Transverse colon (tissue), 4 donors: ENCODE measurements around the gene PHAX. TPM values are rescaled to one million over a fixed set of nuclear protein-coding genes. Genes with fewer than 3 reads are reported as not detected.

Source experiments
- DNase-seq: peaks from one replicate; pipeline ENCODE4 v3.0.0-alpha.2; 2019
- H3K27ac ChIP-seq, 4 donors: fragments of 200-600 bp; sonication (generic); 2 replicates each; pipeline ENCODE4 v1.5.1; 2016 to 2018; ENCODE audit warnings: inconsistent platforms in 4 of 4
- H3K27me3 ChIP-seq: fragments of 200-600 bp; sonication (generic); 2 replicates; pipeline ENCODE4 v1.5.1; 2017; ENCODE audit warnings: inconsistent platforms
- H3K36me3 ChIP-seq, 4 donors: fragments of 200-600 bp; sonication (generic); 2 replicates each; pipeline ENCODE4 v1.5.1; 2017 to 2019; ENCODE audit warnings: inconsistent platforms in 4 of 4
- H3K4me1 ChIP-seq, 4 donors: fragments of 200-600 bp; sonication (generic); 2 replicates each; pipeline ENCODE4 v1.5.1; 2017 to 2020; ENCODE audit warnings: inconsistent platforms in 4 of 4
- H3K4me3 ChIP-seq, 4 donors: fragments of 200-600 bp; sonication (generic); 1 replicate in 1 of 4; 2 replicates in 3 of 4; pipeline versions ENCODE4 v1.5.1 to v1.6.1; 2017 to 2019; ENCODE audit warnings: inconsistent platforms in 4 of 4
- H3K9me3 ChIP-seq, 2 donors: fragments of 200-600 bp; sonication (generic); 2 replicates each; pipeline ENCODE4 v1.5.1; 2017 to 2019; ENCODE audit warnings: inconsistent platforms in 2 of 2
- CTCF ChIP-seq, 5 experiments: fragments of 200-600 bp in 3 of 5; fragments of 450-650 bp in 2 of 5; sonication (generic) in 3 of 5; IDR thresholded peaks; 1 replicate in 2 of 5; 2 replicates in 3 of 5; pipeline ENCODE4 v1.5.1; 2016 to 2017; ENCODE audit warnings: antibody characterized with exemption in 5 of 5, inconsistent platforms in 3 of 5, mild to moderate bottlenecking in 2 of 5, moderate library complexity in 1 of 5
- EP300 ChIP-seq: sonication (generic); formaldehyde crosslinking; IDR thresholded peaks from one replicate; pipeline ENCODE4 v1.6.1; 2017; ENCODE audit warnings: antibody characterized with exemption, low read depth
- POLR2A ChIP-seq: fragments of 450-650 bp; IDR thresholded peaks from one replicate; pipeline ENCODE4 v1.6.1; 2016; ENCODE audit warnings: antibody characterized with exemption, mild to moderate bottlenecking, moderate library complexity
- POLR2AphosphoS5 ChIP-seq, 3 donors: sonication (generic); formaldehyde crosslinking; IDR thresholded peaks; one replicate each; pipeline ENCODE4 v1.6.1; 2016; ENCODE audit warnings: antibody characterized with exemption in 3 of 3
- WGBS, 2 donors: methylation state at CpG; one replicate each; pipeline ENCODE4 v1.1.5; 2018; ENCODE audit warnings: low coverage in 1 of 2; 5-methylcytosine and 5-hydroxymethylcytosine counted together
- in situ Hi-C, 4 donors: fragments of 200-750 bp; cut with MboI; loops; one replicate each; pipeline versions ENCODE4 v1.15.0 to v1.15.1; 2017; ENCODE audit warnings: low sequenced_read_pairs in 3 of 4, low pct_ligation_motif_present in 1 of 4, low pct_unique_long_range_greater_than_20kb in 1 of 4
- intact Hi-C: fragments of 100-400 bp; cut with DNase I; formaldehyde crosslinking; loops from one replicate; pipeline ENCODE4 v1.15.1; 2023; ENCODE audit warnings: low total_unique reads
- small RNA-seq, 4 donors: library from RNA; depleted of rRNA; stranded (forward); fragments of <200 nt; gene quantifications; one replicate each; pipeline ENCODE3, GENCODE V24; 2016
- total RNA-seq, 4 donors: library from RNA; depleted of rRNA; stranded (reverse); fragments of >200 nt; gene quantifications; one replicate each; pipeline ENCODE4 v1.1.0, GENCODE V29; 2016

PHAX gene
- total RNA-seq, 4 donors from 2014 or later: 6.7 to 55.3 (median 49.2) TPM

DNA sequence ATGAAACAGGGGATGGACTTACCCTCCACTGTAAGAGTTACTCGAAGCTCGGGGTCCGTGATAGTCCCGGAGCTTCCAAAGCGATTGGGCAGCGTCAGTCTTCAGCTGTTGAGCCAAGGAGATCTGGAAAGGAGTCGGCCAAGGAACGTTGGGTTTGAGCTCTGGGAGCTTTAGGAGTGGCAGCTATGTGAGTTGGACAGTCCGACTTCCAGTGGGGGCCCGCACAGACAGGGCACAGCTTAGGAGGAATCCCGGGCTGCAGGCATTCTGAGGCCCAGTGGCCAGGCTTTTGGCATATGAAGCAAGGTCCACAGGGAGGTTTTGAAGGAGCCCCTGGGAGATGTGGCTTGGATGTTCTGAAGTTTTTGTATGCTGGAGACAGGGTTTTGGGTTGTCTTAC, 72.7 kb downstream of the PHAX start:
- Histone ChIP-seq H3K4me3 (peak overlapping the region in 2 of 4 donors; percentile 24 to 45), H3K36me3 (no peaks in the 10 kb centered on the region), H3K27ac (peak overlapping the region; percentile 71 to 83 (median 74)), H3K4me1 (peaks cover 0 to 21% (median 8%) of the 10 kb centered on the region in 4 donors), H3K9me3 (peaks cover 0 to 7% of the 10 kb centered on the region in 2 donors), H3K27me3 (no peaks in the 10 kb centered on the region)
- in situ Hi-C loops: loop anchor here in 3 of 4 donors (10.0 to 25.0 kb wide), 3 partner anchors 114 to 639 kb away; partner anchors contain the start of gene LMNB1 (in 1 of the 3)
- intact Hi-C loops: no loop called here
- WGBS, 2 donors: 48% methylated on average over 11 of the region's 11 CpGs; no CpG with 5 or more reads in 1 of the 2 donors
- DNase-seq: peak; percentile 28
- TF ChIP-seq EP300 (no peak), POLR2A (no peak), CTCF (IDR thresholded peaks at IDR 0.05) (no peak), POLR2AphosphoS5 (IDR thresholded peaks at IDR 0.05) (no peak)

DNA sequence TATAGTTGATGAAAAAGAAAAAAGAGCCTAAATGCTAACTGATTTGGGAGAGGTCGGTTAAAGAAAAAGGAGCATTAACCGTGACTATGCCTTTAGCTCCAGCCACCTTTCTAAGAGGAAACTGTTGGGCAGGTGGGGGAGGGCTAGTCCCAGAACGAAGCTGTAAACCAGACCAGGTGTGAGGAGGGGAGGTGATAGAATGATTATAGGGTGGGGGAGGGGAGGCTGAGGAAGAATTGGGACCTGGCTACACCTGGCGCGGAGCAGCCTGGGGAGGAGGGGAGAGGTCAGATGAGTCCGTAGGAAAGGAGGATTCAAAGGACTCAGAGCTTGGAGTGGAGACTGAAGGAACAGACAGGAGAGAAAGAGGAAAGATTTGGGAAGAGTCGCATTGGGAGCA, 73.4 kb downstream of the PHAX start:
- peak overlapping the region; percentile 71 to 83 (median 74) for H3K27ac ChIP-seq
- DNase-seq: peak; percentile 51
- TF ChIP-seq CTCF (IDR thresholded peaks at IDR 0.05) (no peak), POLR2A (no peak), EP300 (no peak), POLR2AphosphoS5 (IDR thresholded peaks at IDR 0.05) (no peak)
- intact Hi-C loops: no loop called here
- no peaks in the 10 kb centered on the region for H3K36me3 ChIP-seq
- H3K4me3 ChIP-seq: peak overlapping the region in 3 of 4 donors; percentile 24 to 45 (median 27)
- H3K27me3 ChIP-seq: no peaks in the 10 kb centered on the region
- WGBS, 2 donors: 46% methylated on average over 7 of the region's 7 CpGs; no CpG with 5 or more reads in 1 of the 2 donors
- H3K4me1 ChIP-seq: peaks cover 0 to 21% (median 8%) of the 10 kb centered on the region in 4 donors
- H3K9me3 ChIP-seq: peaks cover 0 to 7% of the 10 kb centered on the region in 2 donors
- in situ Hi-C loops: loop anchor here in 3 of 4 donors (10.0 to 25.0 kb wide), 3 partner anchors 113 to 638 kb away; partner anchors contain the start of gene LMNB1 (in 1 of the 3)

GRCh38 chr5:126675338-126675737, 74.6 kb downstream of the PHAX start:
- H3K27ac ChIP-seq: peak overlapping the region; percentile 71 to 83 (median 74)
- no peaks in the 10 kb centered on the region for H3K9me3 ChIP-seq
- no peaks in the 10 kb centered on the region for H3K27me3 ChIP-seq
- H3K36me3 ChIP-seq: no peaks in the 10 kb centered on the region
- 90% methylated on average over 2 of the region's 2 CpGs; no CpG with 5 or more reads in 1 of the 2 donors for WGBS, 2 donors
- peaks cover 0 to 32% (median 8%) of the 10 kb centered on the region in 4 donors for H3K4me1 ChIP-seq
- intact Hi-C loops: no loop called here
- no peak for DNase-seq
- TF ChIP-seq POLR2A (no peak), EP300 (no peak), POLR2AphosphoS5 (IDR thresholded peaks at IDR 0.05) (no peak), CTCF (IDR thresholded peaks at IDR 0.05) (no peak)
- in situ Hi-C loops: loop anchor here in 3 of 4 donors (5.0 to 10.0 kb wide), 3 partner anchors 97 to 129 kb away; no protein-coding TSS in a partner anchor
- no peak overlapping the region for H3K4me3 ChIP-seq

DNA sequence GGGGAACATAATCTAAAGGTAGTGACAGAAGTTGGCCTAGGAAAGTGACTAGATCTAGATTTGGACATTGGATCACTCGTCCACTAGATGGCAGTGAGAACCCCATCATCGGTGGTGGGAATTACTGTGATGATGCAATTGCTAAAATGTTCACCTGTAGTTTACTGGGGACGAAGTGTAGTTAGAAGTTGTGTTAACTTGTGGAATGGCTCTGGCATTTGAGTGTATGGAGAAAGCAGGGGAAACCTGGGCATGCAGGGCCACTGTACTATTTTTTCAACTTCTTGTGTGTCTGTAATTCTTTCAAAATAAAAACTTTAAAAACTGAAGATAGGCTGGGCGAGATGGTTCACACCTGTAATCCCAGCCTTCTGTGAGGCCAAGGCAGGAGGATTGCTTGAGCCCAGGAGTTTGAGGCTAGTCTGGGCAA, 75.5 kb downstream of the PHAX start:
- Histone ChIP-seq H3K27me3 (no peaks in the 10 kb centered on the region), H3K4me1 (peaks cover 0 to 32% (median 8%) of the 10 kb centered on the region in 4 donors), H3K9me3 (no peaks in the 10 kb centered on the region), H3K36me3 (no peaks in the 10 kb centered on the region), H3K4me3 (no peak overlapping the region), H3K27ac (no peak overlapping the region)
- in situ Hi-C loops (loop anchor here in 3 of 4 donors (5.0 to 10.0 kb wide), 3 partner anchors 96 to 129 kb away; no protein-coding TSS in a partner anchor), intact Hi-C loops (no loop called here)
- DNase-seq: peak; percentile 69
- TF ChIP-seq CTCF (IDR thresholded peaks at IDR 0.05) (peak; percentile 76 to 90 (median 80)), EP300 (no peak)
- WGBS, 2 donors: 21 to 25% methylated on average over 4 of the region's 4 CpGs

Small RNA genes lying within 50 kb of the gene (small RNA-seq; reads per million reads assigned to genes)
- gene BOLA3P3 (0 reads per million in 4 donors), gene RNU6-290P (0 reads per million in 4 donors)

Other genes with a start within 250 kb of the PHAX start
- gene GRAMD2B, start 177.5 kb upstream of the PHAX start, total RNA-seq: 100 to 1,000 TPM in 3 of 4 donors, 10 to 100 TPM in 1; 93.9 to 191 (median 161) TPM
- 10 to 100 TPM in 3 of 4 donors, 1 to 10 TPM in 1; 9.8 to 33.3 (median 15.1) TPM for gene ALDH7A1, start 5.7 kb upstream of the PHAX start, total RNA-seq
- 10 to 100 TPM in 3 of 4 donors, 1 to 10 TPM in 1; 7.9 to 53.3 (median 16.8) TPM for gene LMNB1, start 176.2 kb downstream of the PHAX start, total RNA-seq